ENCODE results near the gene CLEC16A.

Gene CLEC16A

GRCh38 chr16:10942352-10943063 is 1.9 kb upstream of the CLEC16A start, which contains the start of gene DEXI:
Gene DEXI, minus strand, starts transcription at chr16:10942468. Its CDS starts 463 bp downstream, at chr16:10942005.
- Histone ChIP-seq H3K4me3 (ENCODE audit: low read depth, low read length) (peak within 1 kb of the TSS; percentile 79), H3K36me3 (ENCODE audit: control insufficient read depth, insufficient read depth, low read length) (peaks cover 12% of the 10 kb centered on the region), H3K9me3 (ENCODE audit: control insufficient read depth, insufficient read depth, low read depth, low read length) (no peaks in the 10 kb centered on the region), H3K4me1 (ENCODE audit: control insufficient read depth, insufficient read depth, low read length) (peaks cover 47% of the 10 kb centered on the region), H3K27me3 (ENCODE audit: control insufficient read depth, insufficient read depth, low read length) (no peaks in the 10 kb centered on the region; the same call in 1 of the 2 replicates), H3K9ac (ENCODE audit: low read length) (peak within 1 kb of the TSS; percentile 61), H3K27ac (ENCODE audit: low read depth, low read length) (0 out of 2 replicates have a peak within 1 kb of the TSS, but pooled peaks have one; percentile 43)

GRCh38 chr16:10943064-10943353 is 1.4 kb upstream of the CLEC16A start:
- H3K9ac ChIP-seq (ENCODE audit: low read length) = no peak overlapping the region
- peaks cover 12% of the 10 kb centered on the region for H3K36me3 ChIP-seq (ENCODE audit: control insufficient read depth, insufficient read depth, low read length)
- no peaks in the 10 kb centered on the region; the same call in 1 of the 2 replicates for H3K27me3 ChIP-seq (ENCODE audit: control insufficient read depth, insufficient read depth, low read length)
- H3K9me3 ChIP-seq (ENCODE audit: control insufficient read depth, insufficient read depth, low read depth, low read length) = no peaks in the 10 kb centered on the region
- peaks cover 48% of the 10 kb centered on the region for H3K4me1 ChIP-seq (ENCODE audit: control insufficient read depth, insufficient read depth, low read length)
- H3K27ac ChIP-seq (ENCODE audit: low read depth, low read length) = no peak overlapping the region
- peak overlapping the region; percentile 79 for H3K4me3 ChIP-seq (ENCODE audit: low read depth, low read length)

GRCh38 chr16:10945065-10945787 is 862 bp downstream of the CLEC16A start:
- no peak overlapping the region for H3K27ac ChIP-seq (ENCODE audit: low read depth, low read length)
- H3K9ac ChIP-seq (ENCODE audit: low read length) = no peak overlapping the region
- peak overlapping the region; percentile 91 for H3K4me3 ChIP-seq (ENCODE audit: low read depth, low read length)
- peaks cover 65% of the 10 kb centered on the region for H3K4me1 ChIP-seq (ENCODE audit: control insufficient read depth, insufficient read depth, low read length)
- no peaks in the 10 kb centered on the region for H3K36me3 ChIP-seq (ENCODE audit: control insufficient read depth, insufficient read depth, low read length)
- no peaks in the 10 kb centered on the region for H3K9me3 ChIP-seq (ENCODE audit: control insufficient read depth, insufficient read depth, low read depth, low read length)
- H3K27me3 ChIP-seq (ENCODE audit: control insufficient read depth, insufficient read depth, low read length) = no peaks in the 10 kb centered on the region; the same call in 1 of the 2 replicates

GRCh38 chr16:10946308-10946707 is 1.9 kb downstream of the CLEC16A start:
- Histone ChIP-seq H3K9ac (ENCODE audit: low read length) (peak overlapping the region; percentile 14), H3K4me1 (ENCODE audit: control insufficient read depth, insufficient read depth, low read length) (peaks cover 67% of the 10 kb centered on the region), H3K4me3 (ENCODE audit: low read depth, low read length) (peak overlapping the region; percentile 91)

GRCh38 chr16:10947211-10947787 is 2.9 kb downstream of the CLEC16A start:
- H3K4me3 ChIP-seq (ENCODE audit: low read depth, low read length) = no peak overlapping the region
- no peak overlapping the region for H3K27ac ChIP-seq (ENCODE audit: low read depth, low read length)
- no peaks in the 10 kb centered on the region for H3K36me3 ChIP-seq (ENCODE audit: control insufficient read depth, insufficient read depth, low read length)
- no peaks in the 10 kb centered on the region for H3K9me3 ChIP-seq (ENCODE audit: control insufficient read depth, insufficient read depth, low read depth, low read length)
- no peaks in the 10 kb centered on the region; the same call in 1 of the 2 replicates for H3K27me3 ChIP-seq (ENCODE audit: control insufficient read depth, insufficient read depth, low read length)
- H3K9ac ChIP-seq (ENCODE audit: low read length) = no peak overlapping the region
- H3K4me1 ChIP-seq (ENCODE audit: control insufficient read depth, insufficient read depth, low read length) = peaks cover 72% of the 10 kb centered on the region

More at GRCh38 chr16:10946308-10946707, 1.9 kb downstream of the CLEC16A start:
- no peaks in the 10 kb centered on the region for H3K9me3 ChIP-seq (ENCODE audit: control insufficient read depth, insufficient read depth, low read depth, low read length)
- H3K27ac ChIP-seq (ENCODE audit: low read depth, low read length) = no peak overlapping the region
- H3K27me3 ChIP-seq (ENCODE audit: control insufficient read depth, insufficient read depth, low read length) = no peaks in the 10 kb centered on the region; the same call in 1 of the 2 replicates
- H3K36me3 ChIP-seq (ENCODE audit: control insufficient read depth, insufficient read depth, low read length) = no peaks in the 10 kb centered on the region

- Histone ChIP-seq H3K4me1 (ENCODE audit: control insufficient read depth, insufficient read depth, low read length) (peaks cover 64% of the 10 kb centered on the region), H3K27ac (ENCODE audit: low read depth, low read length) (no peak overlapping the region), H3K9me3 (ENCODE audit: control insufficient read depth, insufficient read depth, low read depth, low read length) (no peaks in the 10 kb centered on the region), H3K27me3 (ENCODE audit: control insufficient read depth, insufficient read depth, low read length) (no peaks in the 10 kb centered on the region; the same call in 1 of the 2 replicates), H3K4me3 (ENCODE audit: low read depth, low read length) (no peak overlapping the region; the same call in 1 of the 2 replicates), H3K9ac (ENCODE audit: low read length) (no peak overlapping the region), H3K36me3 (ENCODE audit: control insufficient read depth, insufficient read depth, low read length) (no peaks in the 10 kb centered on the region)
Observed at GRCh38 chr16:10949424-10949970, 5.1 kb downstream of the CLEC16A start.

GRCh38 chr16:10950393-10950792 is 6.0 kb downstream of the CLEC16A start:
- Histone ChIP-seq H3K9me3 (ENCODE audit: control insufficient read depth, insufficient read depth, low read depth, low read length) (no peaks in the 10 kb centered on the region), H3K9ac (ENCODE audit: low read length) (no peak overlapping the region), H3K4me1 (ENCODE audit: control insufficient read depth, insufficient read depth, low read length) (peaks cover 58% of the 10 kb centered on the region), H3K27me3 (ENCODE audit: control insufficient read depth, insufficient read depth, low read length) (no peaks in the 10 kb centered on the region), H3K36me3 (ENCODE audit: control insufficient read depth, insufficient read depth, low read length) (no peaks in the 10 kb centered on the region), H3K4me3 (ENCODE audit: low read depth, low read length) (no peak overlapping the region), H3K27ac (ENCODE audit: low read depth, low read length) (no peak overlapping the region)

- H3K27ac ChIP-seq (ENCODE audit: low read depth, low read length) = no peak overlapping the region
- no peaks in the 10 kb centered on the region for H3K27me3 ChIP-seq (ENCODE audit: control insufficient read depth, insufficient read depth, low read length)
- H3K4me1 ChIP-seq (ENCODE audit: control insufficient read depth, insufficient read depth, low read length) = peaks cover 52% of the 10 kb centered on the region
- H3K4me3 ChIP-seq (ENCODE audit: low read depth, low read length) = no peak overlapping the region
- no peak overlapping the region for H3K9ac ChIP-seq (ENCODE audit: low read length)
- H3K36me3 ChIP-seq (ENCODE audit: control insufficient read depth, insufficient read depth, low read length) = no peaks in the 10 kb centered on the region
- H3K9me3 ChIP-seq (ENCODE audit: control insufficient read depth, insufficient read depth, low read depth, low read length) = no peaks in the 10 kb centered on the region
Observed at GRCh38 chr16:10951026-10951425, 6.7 kb downstream of the CLEC16A start.

- Histone ChIP-seq H3K36me3 (ENCODE audit: control insufficient read depth, insufficient read depth, low read length) (no peaks in the 10 kb centered on the region; the same call in 1 of the 2 replicates), H3K4me3 (ENCODE audit: low read depth, low read length) (no peak overlapping the region), H3K9ac (ENCODE audit: low read length) (no peak overlapping the region), H3K9me3 (ENCODE audit: control insufficient read depth, insufficient read depth, low read depth, low read length) (no peaks in the 10 kb centered on the region), H3K27me3 (ENCODE audit: control insufficient read depth, insufficient read depth, low read length) (no peaks in the 10 kb centered on the region), H3K4me1 (ENCODE audit: control insufficient read depth, insufficient read depth, low read length) (peaks cover 19% of the 10 kb centered on the region), H3K27ac (ENCODE audit: low read depth, low read length) (no peak overlapping the region)
Observed at GRCh38 chr16:10954903-10955302, 10.5 kb downstream of the CLEC16A start.

GRCh38 chr16:10957771-10958482 is 13.6 kb downstream of the CLEC16A start:
- Histone ChIP-seq H3K4me1 (ENCODE audit: control insufficient read depth, insufficient read depth, low read length) (no peaks in the 10 kb centered on the region), H3K9me3 (ENCODE audit: control insufficient read depth, insufficient read depth, low read depth, low read length) (no peaks in the 10 kb centered on the region), H3K27me3 (ENCODE audit: control insufficient read depth, insufficient read depth, low read length) (no peaks in the 10 kb centered on the region), H3K27ac (ENCODE audit: low read depth, low read length) (no peak overlapping the region), H3K36me3 (ENCODE audit: control insufficient read depth, insufficient read depth, low read length) (peaks cover 7% of the 10 kb centered on the region), H3K9ac (ENCODE audit: low read length) (no peak overlapping the region), H3K4me3 (ENCODE audit: low read depth, low read length) (no peak overlapping the region)
